OCI-LY3 (cell line): Measurements from ENCODE around the gene P3H1.
"Not testable (repeated sequence)": the region's sequence is repeated elsewhere in the genome, so short reads cannot be mapped to it uniquely, and the experiment has no call there.

ENCODE experiments used
- EZH2phosphoT487 ChIP-seq: fragments of 200-600 bp; shearing (Covaris generic); IDR thresholded peaks from 2 replicates; pipeline ENCODE4 v1.6.1; 2018; ENCODE audit warnings: antibody characterized with exemption, mixed run types, low read depth
- TF ChIP-seq, protein P1 (sequence below): fragments of 200-600, 300-600 bp; sonication (generic); IDR thresholded peaks from 2 replicates; pipeline ENCODE4 v1.5.1; 2014; ENCODE audit warnings: antibody characterized with exemption, low read length, low read depth

- TF ChIP-seq, protein P1, sequence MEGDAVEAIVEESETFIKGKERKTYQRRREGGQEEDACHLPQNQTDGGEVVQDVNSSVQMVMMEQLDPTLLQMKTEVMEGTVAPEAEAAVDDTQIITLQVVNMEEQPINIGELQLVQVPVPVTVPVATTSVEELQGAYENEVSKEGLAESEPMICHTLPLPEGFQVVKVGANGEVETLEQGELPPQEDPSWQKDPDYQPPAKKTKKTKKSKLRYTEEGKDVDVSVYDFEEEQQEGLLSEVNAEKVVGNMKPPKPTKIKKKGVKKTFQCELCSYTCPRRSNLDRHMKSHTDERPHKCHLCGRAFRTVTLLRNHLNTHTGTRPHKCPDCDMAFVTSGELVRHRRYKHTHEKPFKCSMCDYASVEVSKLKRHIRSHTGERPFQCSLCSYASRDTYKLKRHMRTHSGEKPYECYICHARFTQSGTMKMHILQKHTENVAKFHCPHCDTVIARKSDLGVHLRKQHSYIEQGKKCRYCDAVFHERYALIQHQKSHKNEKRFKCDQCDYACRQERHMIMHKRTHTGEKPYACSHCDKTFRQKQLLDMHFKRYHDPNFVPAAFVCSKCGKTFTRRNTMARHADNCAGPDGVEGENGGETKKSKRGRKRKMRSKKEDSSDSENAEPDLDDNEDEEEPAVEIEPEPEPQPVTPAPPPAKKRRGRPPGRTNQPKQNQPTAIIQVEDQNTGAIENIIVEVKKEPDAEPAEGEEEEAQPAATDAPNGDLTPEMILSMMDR: not testable (repeated sequence)
- not testable (repeated sequence) for TF ChIP-seq EZH2phosphoT487
Observed at GRCh38 chr1:42722403-42722802, 44.4 kb downstream of the P3H1 start.
